ENCODE data around the gene ST6GALNAC5. TPM values are rescaled to one million over a fixed set of nuclear protein-coding genes. Genes with fewer than 3 reads are reported as not detected.

The ST6GALNAC5 gene
- total and polyA plus RNA-seq, 5 experiments from 2014 or later = 0.09 TPM; not detected in 4

DNA sequence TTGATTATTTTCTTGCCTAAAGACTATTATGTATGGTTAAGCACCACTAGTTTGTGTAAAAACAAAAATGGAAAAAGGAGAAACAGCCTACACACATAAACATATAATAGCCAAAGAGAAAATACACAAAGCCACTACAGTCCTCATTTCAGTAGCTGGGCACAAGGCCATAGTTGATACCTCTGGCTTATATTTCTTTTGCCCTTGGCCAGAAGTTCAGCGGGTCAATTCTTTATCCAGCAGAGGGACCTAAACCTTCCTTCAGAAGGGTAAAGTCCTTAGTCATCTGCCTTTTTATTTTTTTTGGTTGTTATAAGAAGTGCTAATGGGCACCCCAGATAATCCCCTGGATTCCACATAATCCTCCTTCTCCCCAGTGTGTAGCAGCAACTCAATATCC, 217.8 kb downstream of the ST6GALNAC5 start:
- H3K27me3 Mint-ChIP-seq = peaks cover 0 to 6% (median 2%) of the 10 kb centered on the region in 5 donors
- DNase-seq (no peak), ATAC-seq (no peak)
- POLR2A ChIA-PET = no interaction called here
- no peak overlapping the region for H3K4me3 Mint-ChIP-seq
- H3K27ac Mint-ChIP-seq = no peak overlapping the region
- H3K36me3 Mint-ChIP-seq = peaks cover 6 to 10% (median 7%) of the 10 kb centered on the region in 3 donors
- H3K4me1 Mint-ChIP-seq = no peaks in the 10 kb centered on the region
- no peaks in the 10 kb centered on the region for H3K9me3 Mint-ChIP-seq

DNA sequence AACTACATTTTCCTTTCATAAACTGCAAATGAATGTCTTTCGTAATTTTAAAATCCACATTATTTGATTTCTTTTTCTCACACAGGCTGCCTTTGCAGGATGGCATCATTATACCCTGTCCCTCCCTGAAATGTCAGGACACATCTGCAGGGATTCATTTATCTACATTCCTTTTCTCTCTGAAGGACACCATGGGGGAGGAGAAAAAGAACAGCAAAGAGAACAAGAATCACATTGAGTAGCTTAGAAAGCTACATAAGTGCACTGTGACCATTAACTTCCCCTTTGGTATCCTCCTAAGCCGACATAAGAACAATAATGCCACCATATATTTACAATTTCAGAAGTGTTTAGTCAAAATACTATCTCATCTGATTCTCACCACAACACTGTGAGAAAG, 222.5 kb downstream of the ST6GALNAC5 start:
- Mint-ChIP-seq H3K4me3 (no peak overlapping the region), H3K27ac (no peak overlapping the region), H3K9me3 (no peaks in the 10 kb centered on the region), H3K27me3 (no peaks in the 10 kb centered on the region), H3K4me1 (no peaks in the 10 kb centered on the region), H3K36me3 (peaks cover 0 to 30% (median 14%) of the 10 kb centered on the region in 3 donors)
- no peak for ATAC-seq
- POLR2A ChIA-PET = no interaction called here
- DNase-seq = no peak

DNA sequence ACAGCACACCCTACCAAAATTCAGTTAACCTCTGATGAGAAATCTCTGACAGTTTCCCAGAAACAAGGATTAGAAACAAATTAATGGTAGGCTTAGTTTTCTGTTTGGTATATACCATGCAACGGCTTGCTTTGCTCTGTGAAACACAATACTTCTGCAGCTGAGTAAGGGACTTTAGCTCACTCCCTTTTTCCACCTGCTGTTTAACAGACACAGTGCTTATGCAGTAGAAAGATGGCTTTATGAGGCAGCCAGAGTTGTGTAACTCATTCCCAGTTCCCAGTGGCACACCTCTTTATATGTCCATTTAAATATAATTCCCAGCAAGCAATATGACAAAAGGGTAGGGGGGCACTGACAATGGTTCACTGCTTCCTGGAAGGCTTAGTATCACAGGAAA, 228.0 kb downstream of the ST6GALNAC5 start:
- POLR2A ChIA-PET = no interaction called here
- H3K27ac Mint-ChIP-seq = no peak overlapping the region
- H3K4me1 Mint-ChIP-seq = no peaks in the 10 kb centered on the region
- no peak overlapping the region for H3K4me3 Mint-ChIP-seq
- H3K36me3 Mint-ChIP-seq = peaks cover 14 to 33% (median 32%) of the 10 kb centered on the region in 3 donors
- peaks cover 0 to 6% (median 0%) of the 10 kb centered on the region in 9 donors for H3K9me3 Mint-ChIP-seq
- ATAC-seq = no peak
- H3K27me3 Mint-ChIP-seq = no peaks in the 10 kb centered on the region
- no peak for DNase-seq

GRCh38 chr1:77096496-77097255, 229.4 kb downstream of the ST6GALNAC5 start:
- no peaks in the 10 kb centered on the region for H3K27me3 Mint-ChIP-seq
- POLR2A ChIA-PET = no interaction called here
- no peak overlapping the region for H3K4me3 Mint-ChIP-seq
- no peak overlapping the region for H3K27ac Mint-ChIP-seq
- DNase-seq (no peak), ATAC-seq (no peak)
- peaks cover 0 to 6% (median 0%) of the 10 kb centered on the region in 9 donors for H3K9me3 Mint-ChIP-seq
- peaks cover 14 to 32% (median 22%) of the 10 kb centered on the region in 3 donors for H3K36me3 Mint-ChIP-seq
- H3K4me1 Mint-ChIP-seq = no peaks in the 10 kb centered on the region

DNA sequence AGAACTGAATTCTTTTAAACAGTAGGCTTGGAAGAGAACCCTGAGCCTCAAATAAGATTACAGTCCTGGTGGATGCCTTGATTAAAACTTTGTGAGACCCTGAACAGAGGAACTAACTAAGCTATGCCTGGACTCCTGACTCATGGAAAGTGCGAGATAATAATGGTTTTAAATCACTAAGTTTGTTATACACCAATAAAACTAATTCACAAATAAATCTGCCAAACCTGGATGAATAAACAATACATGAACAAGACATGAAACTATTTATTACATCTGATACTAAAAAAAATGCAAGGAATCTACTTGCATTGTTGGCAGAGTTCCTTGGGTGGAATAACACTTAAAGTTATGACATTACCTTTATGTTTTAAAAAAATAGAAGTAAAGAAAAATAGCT, 233.6 kb downstream of the ST6GALNAC5 start:
- H3K4me1 Mint-ChIP-seq = no peaks in the 10 kb centered on the region
- POLR2A ChIA-PET = no interaction called here
- no peak for DNase-seq
- H3K27me3 Mint-ChIP-seq = no peaks in the 10 kb centered on the region
- peaks cover 14 to 36% (median 27%) of the 10 kb centered on the region in 3 donors for H3K36me3 Mint-ChIP-seq
- no peak for ATAC-seq
- H3K4me3 Mint-ChIP-seq = no peak overlapping the region
- H3K9me3 Mint-ChIP-seq = peaks cover 0 to 6% (median 0%) of the 10 kb centered on the region in 9 donors
- H3K27ac Mint-ChIP-seq = no peak overlapping the region

DNA sequence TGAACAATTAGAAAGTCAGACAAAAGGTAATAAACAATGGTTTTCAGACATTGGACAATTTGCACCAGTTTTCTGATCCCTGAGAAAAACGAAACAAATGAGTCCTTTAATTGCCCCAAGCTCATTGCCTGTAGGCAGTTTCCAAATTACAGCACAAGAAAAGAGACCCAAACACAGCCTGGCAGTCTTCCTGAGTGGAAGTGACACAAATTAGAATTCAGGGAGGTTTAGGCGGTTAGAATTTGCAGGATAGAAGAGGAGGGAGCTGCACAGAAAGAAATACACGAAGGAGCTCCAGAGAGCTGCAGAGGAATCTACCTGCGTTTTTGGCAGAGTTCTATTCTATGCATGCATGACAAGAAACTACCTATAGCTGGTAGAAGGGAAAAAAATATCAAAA, 236.2 kb downstream of the ST6GALNAC5 start:
- Mint-ChIP-seq H3K4me1 (no peaks in the 10 kb centered on the region), H3K27me3 (no peaks in the 10 kb centered on the region), H3K36me3 (peaks cover 4 to 25% (median 18%) of the 10 kb centered on the region in 3 donors), H3K9me3 (peaks cover 0 to 4% (median 0%) of the 10 kb centered on the region in 9 donors), H3K27ac (no peak overlapping the region), H3K4me3 (no peak overlapping the region)
- ATAC-seq (no peak), DNase-seq (no peak)
- POLR2A ChIA-PET = no interaction called here

DNA sequence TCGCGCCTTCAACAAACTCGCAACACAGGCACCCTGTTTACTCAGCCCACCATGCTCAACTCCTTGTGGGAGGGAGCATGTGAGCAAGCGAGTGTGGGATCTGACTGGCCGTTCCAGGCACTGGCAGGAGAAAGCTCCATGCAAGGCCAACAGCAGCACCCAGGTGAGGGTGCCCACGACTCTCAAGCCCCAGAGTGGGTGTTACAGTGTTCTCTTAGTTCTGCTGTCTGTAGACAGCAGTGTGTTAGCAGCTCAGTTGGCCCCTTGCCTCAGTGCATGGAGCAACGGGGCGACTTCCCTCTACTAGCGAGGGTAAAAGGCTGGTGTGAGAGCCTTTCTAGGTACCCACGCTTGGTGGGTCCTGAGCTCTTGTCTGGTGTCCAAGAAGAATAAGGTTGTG, 237.4 kb downstream of the ST6GALNAC5 start:
- POLR2A ChIA-PET = no interaction called here
- Mint-ChIP-seq H3K4me3 (no peak overlapping the region), H3K27ac (no peak overlapping the region), H3K27me3 (no peaks in the 10 kb centered on the region), H3K9me3 (no peaks in the 10 kb centered on the region), H3K36me3 (peaks cover 4 to 29% (median 28%) of the 10 kb centered on the region in 3 donors), H3K4me1 (no peaks in the 10 kb centered on the region)
- ATAC-seq = no peak
- DNase-seq = no peak

Small RNAs within 50 kb of the gene (microRNA-seq; reads per million reads assigned to microRNA genes)
- not detected for gene MIR7156 (ENCODE audit: borderline microRNAs expressed)

Data from naive thymus-derived CD8-positive, alpha-beta T cell (primary cell).